Regular cardiac myocyte (primary cell): ENCODE results near the gene CABLES1. TPM values are rescaled to one million over a fixed set of nuclear protein-coding genes. Genes with fewer than 3 reads are reported as not detected.

Experiments
- total RNA-seq: library from RNA; depleted of rRNA; stranded (reverse); fragments of >200 nt; gene quantifications from 2 replicates; pipeline ENCODE4 v1.2.3, GENCODE V29; 2014

Gene CABLES1
- 14.6 and 18.6 TPM in 2 replicates for total RNA-seq

GRCh38 chr18:23134780-23135549, at the start of gene CABLES1:
CABLES1 (plus strand) TSS chr18:23135485; CDS start chr18:23135763, 278 bp downstream.

Other genes starting within 250 kb of the CABLES1 start
- 26.8 and 48.9 TPM in 2 replicates for gene RBBP8, start 202.2 kb upstream of the CABLES1 start, total RNA-seq